GM19043 (cell line): Measurements from ENCODE around the gene SVIL.

Experiments
- ATAC-seq: cut with Tn5 transposase; IDR thresholded peaks from one replicate; pipeline ENCODE4 v1.9.1; 2021; ENCODE audit warnings: low read depth; ENCODE audit not compliant: unreplicated experiment

Gene SVIL

GRCh38 chr10:29650552-29650944 lies 15.8 kb upstream of the SVIL start:
- no peak for ATAC-seq

GRCh38 chr10:29649561-29650551 lies 15.1 kb upstream of the SVIL start:
- no peak for ATAC-seq

GRCh38 chr10:29648983-29649268 lies 14.2 kb upstream of the SVIL start:
- no peak for ATAC-seq

GRCh38 chr10:29648114-29648982 lies 13.6 kb upstream of the SVIL start:
- no peak for ATAC-seq

- no peak for ATAC-seq
These were observed 12.7 kb upstream of the SVIL start for GRCh38 chr10:29647478-29647877.

GRCh38 chr10:29646960-29647461 lies 12.2 kb upstream of the SVIL start:
- ATAC-seq: no peak

- no peak for ATAC-seq
These were observed 11.6 kb upstream of the SVIL start for GRCh38 chr10:29646238-29646902.

- no peak for ATAC-seq
These were observed 9.2 kb upstream of the SVIL start for GRCh38 chr10:29643771-29644501.

GRCh38 chr10:29642990-29643389 lies 8.2 kb upstream of the SVIL start:
- no peak for ATAC-seq

GRCh38 chr10:29637537-29637936 lies 2.8 kb upstream of the SVIL start:
- ATAC-seq: no peak

GRCh38 chr10:29636178-29636577 lies 1.4 kb upstream of the SVIL start:
- ATAC-seq: no peak

GRCh38 chr10:29635711-29636144 lies 957 bp upstream of the SVIL start:
- ATAC-seq: peak; percentile 78

- ATAC-seq: no peak
These were observed 666 bp downstream of the SVIL start for GRCh38 chr10:29634105-29634504.

GRCh38 chr10:29631049-29631339 lies 3.8 kb downstream of the SVIL start:
- no peak for ATAC-seq

GRCh38 chr10:29630205-29631048 lies 4.3 kb downstream of the SVIL start:
- no peak for ATAC-seq

GRCh38 chr10:29628912-29629526 lies 5.8 kb downstream of the SVIL start:
- ATAC-seq: no peak

- no peak for ATAC-seq
These were observed 6.5 kb downstream of the SVIL start for GRCh38 chr10:29628311-29628710.

- ATAC-seq: no peak
These were observed 7.3 kb downstream of the SVIL start for GRCh38 chr10:29627201-29628132.
